Activated CD8-positive, alpha-beta memory T cell treated with anti-CD3 and anti-CD28 coated beads for 48 hours (primary cell): Measurements from ENCODE around the gene FBXO10.
"Not testable (repeated sequence)": the region's sequence is repeated elsewhere in the genome, so short reads cannot be mapped to it uniquely, and the experiment has no call there.

Experiments
- DNase-seq, 3 experiments: peaks; one replicate each; pipeline ENCODE4 v3.0.0-alpha.2; 2020; ENCODE audit warnings: low read depth in 2 of 3, low spot score in 2 of 3

Gene FBXO10

GRCh38 chr9:37515620-37516258, 60.4 kb downstream of the FBXO10 start:
- no peak for DNase-seq

GRCh38 chr9:37514999-37515398, 61.2 kb downstream of the FBXO10 start:
- no peak for DNase-seq

GRCh38 chr9:37514415-37514814, 61.8 kb downstream of the FBXO10 start:
- not testable (repeated sequence) for DNase-seq

GRCh38 chr9:37512437-37512836, 63.7 kb downstream of the FBXO10 start:
- no peak for DNase-seq

- DNase-seq: no peak
These were observed 64.9 kb downstream of the FBXO10 start for GRCh38 chr9:37511016-37512010.

- DNase-seq: not testable (repeated sequence)
These were observed 66.1 kb downstream of the FBXO10 start for GRCh38 chr9:37510053-37510452.

GRCh38 chr9:37509536-37509935, 66.6 kb downstream of the FBXO10 start:
- DNase-seq: no peak

GRCh38 chr9:37508834-37509206, 67.4 kb downstream of the FBXO10 start:
- no peak for DNase-seq

GRCh38 chr9:37508135-37508833, 67.9 kb downstream of the FBXO10 start:
- no peak for DNase-seq

GRCh38 chr9:37507566-37508134, 68.5 kb downstream of the FBXO10 start:
- no peak for DNase-seq

GRCh38 chr9:37504605-37505004, 71.6 kb downstream of the FBXO10 start:
- no peak for DNase-seq

GRCh38 chr9:37503736-37504135, 72.4 kb downstream of the FBXO10 start:
- DNase-seq: no peak

- no peak for DNase-seq
These were observed 74.1 kb downstream of the FBXO10 start for GRCh38 chr9:37501957-37502596.

GRCh38 chr9:37499297-37499696, 76.9 kb downstream of the FBXO10 start:
- no peak for DNase-seq

- no peak for DNase-seq
These were observed 77.7 kb downstream of the FBXO10 start for GRCh38 chr9:37498457-37498856.

- DNase-seq: no peak
These were observed 78.9 kb downstream of the FBXO10 start for GRCh38 chr9:37497320-37497719.

- DNase-seq: no peak
These were observed 80.2 kb downstream of the FBXO10 start for GRCh38 chr9:37496020-37496419.

- DNase-seq: no peak
These were observed 80.6 kb downstream of the FBXO10 start for GRCh38 chr9:37495571-37495970.

- DNase-seq: no peak
These were observed 84.2 kb downstream of the FBXO10 start for GRCh38 chr9:37491939-37492338.

- DNase-seq: no peak
These were observed 89.3 kb downstream of the FBXO10 start for GRCh38 chr9:37486616-37487548.
